ENCODE measurements around the gene OPA3.

The OPA3 gene

DNA sequence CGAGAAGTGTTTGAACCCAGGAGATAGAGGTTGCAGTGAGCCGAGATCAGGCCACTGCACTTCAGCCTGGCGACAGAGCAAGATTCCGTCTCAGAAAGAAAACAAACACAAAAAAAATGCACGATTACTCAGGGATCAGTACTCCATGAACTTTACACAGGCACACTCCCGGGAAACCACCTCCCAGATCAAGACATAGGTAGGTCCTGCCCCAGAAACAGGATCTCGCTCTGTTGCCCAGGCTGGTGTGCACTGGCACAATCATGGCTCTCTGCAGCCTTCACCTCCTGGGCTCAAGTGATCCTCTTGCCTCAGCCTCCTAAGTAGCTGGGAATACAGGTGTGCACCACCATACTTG lies 66.2 kb downstream of the OPA3 start:
- no peak for DNase-seq
- Histone ChIP-seq H3K9ac (ENCODE audit: low read length) (no peak overlapping the region), H3K36me3 (ENCODE audit: control insufficient read depth, insufficient read depth, low read length) (peaks cover 12% of the 10 kb centered on the region)

DNA sequence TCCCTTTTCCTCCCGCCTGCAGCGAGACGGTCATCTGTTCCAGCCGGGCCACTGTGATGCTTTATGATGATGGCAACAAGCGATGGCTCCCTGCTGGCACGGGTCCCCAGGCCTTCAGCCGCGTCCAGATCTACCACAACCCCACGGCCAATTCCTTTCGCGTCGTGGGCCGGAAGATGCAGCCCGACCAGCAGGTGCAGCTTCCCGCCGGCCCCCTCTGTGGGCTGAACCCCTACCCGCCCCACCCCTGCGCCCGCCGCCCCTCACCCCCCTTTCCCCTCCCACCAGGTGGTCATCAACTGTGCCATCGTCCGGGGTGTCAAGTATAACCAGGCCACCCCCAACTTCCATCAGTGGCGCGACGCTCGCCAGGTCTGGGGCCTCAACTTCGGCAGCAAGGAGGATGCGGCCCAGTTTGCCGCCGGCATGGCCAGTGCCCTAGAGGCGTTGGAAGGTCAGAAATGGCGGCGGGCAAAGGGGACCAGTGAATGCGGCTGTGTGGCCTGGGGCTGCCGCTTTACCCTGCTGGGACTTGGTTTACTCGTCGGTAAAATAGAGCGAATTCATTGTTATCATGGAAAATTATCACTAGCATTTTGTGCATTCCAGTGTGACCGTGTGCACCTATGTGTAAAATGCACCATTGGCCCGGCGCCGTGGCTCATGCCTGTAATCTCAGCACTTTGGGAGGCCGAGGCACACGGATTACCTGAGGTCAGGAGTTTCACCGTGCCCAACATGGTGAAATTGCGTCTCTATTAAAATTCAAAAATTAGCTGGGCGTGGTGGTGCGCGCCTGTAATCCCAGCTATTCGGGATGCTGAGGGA lies 66.7 kb downstream of the OPA3 start:
- peaks cover 31% of the 10 kb centered on the region for H3K79me2 ChIP-seq (ENCODE audit: control insufficient read depth, insufficient read depth, low read length)
- no peak overlapping the region for H2BK5ac ChIP-seq (ENCODE audit: low read length)
- H3K23ac ChIP-seq (ENCODE audit: low read length): no peak overlapping the region
- no peak overlapping the region for H3K4ac ChIP-seq (ENCODE audit: low read depth, low read length)
- no CpG with 5 or more reads among the region's 50 CpGs for WGBS (ENCODE audit: extremely low coverage, insufficient coverage, low lambda C conversion rate)
- no peak overlapping the region for H3K27ac ChIP-seq (ENCODE audit: low read depth, low read length)
- H2BK15ac ChIP-seq (replicated peaks; ENCODE audit: low read depth): no peak overlapping the region
- H3K9ac ChIP-seq (ENCODE audit: low read length): no peak overlapping the region
- H2AK5ac ChIP-seq (ENCODE audit: low read length): no peak overlapping the region
- no peaks in the 10 kb centered on the region for H3K4me1 ChIP-seq (ENCODE audit: control insufficient read depth, low read depth, low read length)
- no peak overlapping the region for H3K56ac ChIP-seq (ENCODE audit: low read length)
- H3K18ac ChIP-seq (ENCODE audit: low read length): no peak overlapping the region
- no peak overlapping the region for H3K4me2 ChIP-seq (ENCODE audit: low read length)
- H2BK120ac ChIP-seq (ENCODE audit: low read depth, low read length): no peak overlapping the region
- peaks cover 20% of the 10 kb centered on the region for H3K79me1 ChIP-seq (ENCODE audit: low read length)
- peaks cover 12% of the 10 kb centered on the region for H3K36me3 ChIP-seq (ENCODE audit: control insufficient read depth, insufficient read depth, low read length)
- DNase-seq: no peak
- H4K8ac ChIP-seq (ENCODE audit: low read depth, low read length): no peak overlapping the region
- H3K4me3 ChIP-seq (ENCODE audit: low read length): no peak overlapping the region
- H3K27me3 ChIP-seq (ENCODE audit: insufficient read depth, low read length, poor library complexity): no peaks in the 10 kb centered on the region
- H4K5ac ChIP-seq (ENCODE audit: low read length): no peak overlapping the region

More for the DNA sequence above, 66.2 kb downstream of the OPA3 start:
- Histone ChIP-seq H2AK5ac (ENCODE audit: low read length) (no peak overlapping the region), H2BK120ac (ENCODE audit: low read depth, low read length) (no peak overlapping the region), H2BK15ac (replicated peaks; ENCODE audit: low read depth) (no peak overlapping the region), H3K79me2 (ENCODE audit: control insufficient read depth, insufficient read depth, low read length) (peaks cover 26% of the 10 kb centered on the region), H4K5ac (ENCODE audit: low read length) (no peak overlapping the region), H3K4me2 (ENCODE audit: low read length) (no peak overlapping the region), H3K4me1 (ENCODE audit: control insufficient read depth, low read depth, low read length) (no peaks in the 10 kb centered on the region), H4K8ac (ENCODE audit: low read depth, low read length) (no peak overlapping the region), H3K23ac (ENCODE audit: low read length) (no peak overlapping the region), H3K79me1 (ENCODE audit: low read length) (peaks cover 20% of the 10 kb centered on the region), H3K56ac (ENCODE audit: low read length) (no peak overlapping the region), H2BK5ac (ENCODE audit: low read length) (no peak overlapping the region), H3K18ac (ENCODE audit: low read length) (no peak overlapping the region), H3K4me3 (ENCODE audit: low read length) (no peak overlapping the region), H3K27me3 (ENCODE audit: insufficient read depth, low read length, poor library complexity) (no peaks in the 10 kb centered on the region), H3K4ac (ENCODE audit: low read depth, low read length) (no peak overlapping the region), H3K27ac (ENCODE audit: low read depth, low read length) (no peak overlapping the region)
- no CpG with 5 or more reads among the region's 7 CpGs for WGBS (ENCODE audit: extremely low coverage, insufficient coverage, low lambda C conversion rate)

DNA sequence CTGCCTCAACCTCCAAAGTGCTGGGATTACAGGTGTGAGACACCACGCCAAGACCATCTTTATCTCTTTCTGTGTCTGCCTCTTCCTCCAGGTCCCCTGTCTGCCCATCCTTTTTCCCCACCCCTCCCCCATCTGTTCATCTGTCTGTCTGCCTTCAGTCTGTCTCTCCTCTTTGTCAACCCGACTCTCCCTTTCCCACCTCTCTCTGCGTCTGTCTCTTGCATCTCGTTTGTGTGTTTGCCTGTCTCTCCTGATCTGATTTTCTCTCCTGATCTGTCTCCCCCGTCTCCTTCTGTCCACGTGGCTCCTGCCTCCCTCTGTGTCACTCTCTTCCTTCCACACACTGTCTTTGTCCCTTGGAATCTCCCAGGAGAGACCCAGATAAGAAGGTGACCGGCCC lies 67.4 kb downstream of the OPA3 start:
- Histone ChIP-seq H3K4me3 (ENCODE audit: low read length) (no peak overlapping the region), H3K9ac (ENCODE audit: low read length) (no peak overlapping the region), H4K5ac (ENCODE audit: low read length) (no peak overlapping the region), H3K18ac (ENCODE audit: low read length) (no peak overlapping the region), H3K27me3 (ENCODE audit: insufficient read depth, low read length, poor library complexity) (no peaks in the 10 kb centered on the region), H3K4me1 (ENCODE audit: control insufficient read depth, low read depth, low read length) (no peaks in the 10 kb centered on the region), H2AK5ac (ENCODE audit: low read length) (no peak overlapping the region), H2BK120ac (ENCODE audit: low read depth, low read length) (no peak overlapping the region), H3K36me3 (ENCODE audit: control insufficient read depth, insufficient read depth, low read length) (peaks cover 10% of the 10 kb centered on the region), H3K79me2 (ENCODE audit: control insufficient read depth, insufficient read depth, low read length) (peaks cover 35% of the 10 kb centered on the region), H2BK15ac (replicated peaks; ENCODE audit: low read depth) (no peak overlapping the region), H3K23ac (ENCODE audit: low read length) (no peak overlapping the region), H3K27ac (ENCODE audit: low read depth, low read length) (no peak overlapping the region), H2BK5ac (ENCODE audit: low read length) (no peak overlapping the region), H3K4me2 (ENCODE audit: low read length) (no peak overlapping the region), H3K56ac (ENCODE audit: low read length) (no peak overlapping the region), H4K8ac (ENCODE audit: low read depth, low read length) (no peak overlapping the region), H3K79me1 (ENCODE audit: low read length) (peaks cover 20% of the 10 kb centered on the region), H3K4ac (ENCODE audit: low read depth, low read length) (no peak overlapping the region)
- WGBS (ENCODE audit: extremely low coverage, insufficient coverage, low lambda C conversion rate): no CpG with 5 or more reads among the region's 7 CpGs
- DNase-seq: no peak

DNA sequence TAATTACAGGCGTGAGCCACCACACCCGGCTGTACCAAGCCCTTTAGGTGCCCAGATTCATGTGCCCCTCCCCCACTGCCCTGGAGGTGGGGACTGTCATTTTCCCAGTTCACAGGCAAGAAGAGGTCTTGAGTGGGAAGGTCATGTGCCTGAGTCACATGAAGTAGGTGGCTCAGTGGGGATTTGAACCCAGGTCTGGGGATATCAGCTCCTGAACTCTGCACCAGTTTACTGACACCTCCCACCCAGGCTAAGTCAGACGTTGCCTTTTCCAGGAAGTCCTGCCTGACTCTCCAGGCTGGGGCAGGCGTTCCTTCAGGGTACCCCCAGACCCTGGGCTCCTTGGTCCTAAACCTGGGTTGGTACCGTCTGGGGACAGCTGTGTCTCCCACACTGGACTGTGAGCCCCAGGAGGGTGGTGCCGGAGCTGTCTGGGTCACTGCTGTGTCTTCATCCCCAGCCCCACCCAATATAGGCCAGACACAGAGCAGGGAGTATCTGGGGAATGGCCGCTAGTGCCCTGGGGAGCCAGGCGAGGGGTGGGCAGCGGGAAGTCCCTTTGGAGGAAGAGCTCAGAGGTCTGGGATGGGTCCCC lies 68.7 kb downstream of the OPA3 start:
- Histone ChIP-seq H3K4me3 (ENCODE audit: low read length) (no peak overlapping the region), H3K9ac (ENCODE audit: low read length) (no peak overlapping the region), H2BK15ac (replicated peaks; ENCODE audit: low read depth) (no peak overlapping the region), H3K18ac (ENCODE audit: low read length) (no peak overlapping the region), H4K5ac (ENCODE audit: low read length) (no peak overlapping the region), H2AK5ac (ENCODE audit: low read length) (no peak overlapping the region), H3K79me1 (ENCODE audit: low read length) (peaks cover 24% of the 10 kb centered on the region), H3K27me3 (ENCODE audit: insufficient read depth, low read length, poor library complexity) (no peaks in the 10 kb centered on the region), H3K79me2 (ENCODE audit: control insufficient read depth, insufficient read depth, low read length) (peaks cover 48% of the 10 kb centered on the region), H3K23ac (ENCODE audit: low read length) (no peak overlapping the region), H3K4me1 (ENCODE audit: control insufficient read depth, low read depth, low read length) (no peaks in the 10 kb centered on the region), H3K4ac (ENCODE audit: low read depth, low read length) (no peak overlapping the region), H3K56ac (ENCODE audit: low read length) (no peak overlapping the region), H2BK5ac (ENCODE audit: low read length) (no peak overlapping the region), H3K36me3 (ENCODE audit: control insufficient read depth, insufficient read depth, low read length) (peaks cover 10% of the 10 kb centered on the region), H3K27ac (ENCODE audit: low read depth, low read length) (no peak overlapping the region), H3K4me2 (ENCODE audit: low read length) (no peak overlapping the region), H2BK120ac (ENCODE audit: low read depth, low read length) (no peak overlapping the region), H4K8ac (ENCODE audit: low read depth, low read length) (no peak overlapping the region)
- no peak for DNase-seq
- no CpG with 5 or more reads among the region's 9 CpGs for WGBS (ENCODE audit: extremely low coverage, insufficient coverage, low lambda C conversion rate)

DNA sequence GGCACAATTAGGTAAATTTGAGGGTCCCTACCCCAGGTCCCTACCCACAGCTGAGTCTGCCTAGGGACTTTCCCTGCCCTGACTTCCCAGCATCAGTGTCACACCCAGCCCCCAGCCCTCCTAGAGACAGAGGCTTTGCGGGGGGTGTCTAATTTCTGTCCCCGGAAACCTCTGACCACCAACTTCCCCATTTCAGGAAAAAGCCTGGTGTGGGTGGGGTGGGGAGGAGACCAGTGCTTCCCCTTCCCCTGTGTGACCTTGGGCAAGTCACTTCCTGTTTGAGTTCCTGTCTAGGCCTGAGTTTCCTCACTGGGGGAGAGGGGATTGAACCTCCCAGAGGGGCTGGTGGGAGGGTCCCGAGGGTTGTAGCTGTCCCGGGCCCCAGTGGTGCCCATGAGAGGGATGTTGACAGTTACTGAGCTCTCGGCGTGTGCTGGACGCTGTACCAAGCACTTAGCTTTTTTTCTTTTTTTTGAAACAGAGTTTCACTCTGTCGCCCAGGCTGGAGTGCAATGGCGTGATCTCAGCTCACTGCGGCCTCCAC lies 69.4 kb downstream of the OPA3 start:
- Histone ChIP-seq H3K56ac (ENCODE audit: low read length) (no peak overlapping the region), H3K27me3 (ENCODE audit: insufficient read depth, low read length, poor library complexity) (no peaks in the 10 kb centered on the region), H3K9ac (ENCODE audit: low read length) (no peak overlapping the region), H3K4me3 (ENCODE audit: low read length) (no peak overlapping the region), H3K79me1 (ENCODE audit: low read length) (peaks cover 23% of the 10 kb centered on the region), H3K4me2 (ENCODE audit: low read length) (no peak overlapping the region), H3K18ac (ENCODE audit: low read length) (no peak overlapping the region), H3K4ac (ENCODE audit: low read depth, low read length) (no peak overlapping the region), H4K8ac (ENCODE audit: low read depth, low read length) (no peak overlapping the region), H4K5ac (ENCODE audit: low read length) (no peak overlapping the region), H3K79me2 (ENCODE audit: control insufficient read depth, insufficient read depth, low read length) (peaks cover 55% of the 10 kb centered on the region), H3K4me1 (ENCODE audit: control insufficient read depth, low read depth, low read length) (no peaks in the 10 kb centered on the region), H2AK5ac (ENCODE audit: low read length) (no peak overlapping the region), H2BK15ac (replicated peaks; ENCODE audit: low read depth) (no peak overlapping the region), H3K36me3 (ENCODE audit: control insufficient read depth, insufficient read depth, low read length) (peaks cover 8% of the 10 kb centered on the region), H3K27ac (ENCODE audit: low read depth, low read length) (no peak overlapping the region), H3K23ac (ENCODE audit: low read length) (no peak overlapping the region), H2BK120ac (ENCODE audit: low read depth, low read length) (no peak overlapping the region), H2BK5ac (ENCODE audit: low read length) (no peak overlapping the region)
- no peak for DNase-seq
- WGBS (ENCODE audit: extremely low coverage, insufficient coverage, low lambda C conversion rate): no CpG with 5 or more reads among the region's 10 CpGs
